Measurements from ENCODE around the gene DGKB. TPM values are rescaled to one million over a fixed set of nuclear protein-coding genes. Genes with fewer than 3 reads are reported as not detected.

The DGKB gene
- total RNA-seq, 1 experiment from 2014 or later = not detected

GRCh38 chr7:14839307-14839706, 63.2 kb downstream of the DGKB start:
- Mint-ChIP-seq H3K4me3 (ENCODE audit: low read depth, unreplicated experiment) (no peak overlapping the region), H3K27ac (ENCODE audit: unreplicated experiment) (no peak overlapping the region), H3K36me3 (ENCODE audit: insufficient read depth, unreplicated experiment) (no peaks in the 10 kb centered on the region), H3K27me3 (ENCODE audit: unreplicated experiment) (no peaks in the 10 kb centered on the region), H3K4me1 (ENCODE audit: low read depth, unreplicated experiment) (peaks cover 7% of the 10 kb centered on the region), H3K9me3 (ENCODE audit: low read depth, unreplicated experiment) (no peaks in the 10 kb centered on the region)
- CTCF ChIA-PET = no interaction called here
- intact Hi-C loops (cut with micrococcal nuclease; ENCODE audit: unreplicated experiment) = no loop called here
- DNase-seq = no peak
- BruUV-seq (replicated peaks) = no TSS peak
- TF ChIP-seq CTCF (IDR thresholded peaks at IDR 0.05; ENCODE audit: unreplicated experiment) = no peak

- no peaks in the 10 kb centered on the region for H3K9me3 Mint-ChIP-seq (ENCODE audit: low read depth, unreplicated experiment)
- TF ChIP-seq CTCF (IDR thresholded peaks at IDR 0.05; ENCODE audit: unreplicated experiment) = no peak
- H3K27me3 Mint-ChIP-seq (ENCODE audit: unreplicated experiment) = no peaks in the 10 kb centered on the region
- intact Hi-C loops (cut with micrococcal nuclease; ENCODE audit: unreplicated experiment) = no loop called here
- no TSS peak for BruUV-seq (replicated peaks)
- no peaks in the 10 kb centered on the region for H3K36me3 Mint-ChIP-seq (ENCODE audit: insufficient read depth, unreplicated experiment)
- no peak overlapping the region for H3K4me3 Mint-ChIP-seq (ENCODE audit: low read depth, unreplicated experiment)
- CTCF ChIA-PET = no interaction called here
- no peak for DNase-seq
- H3K27ac Mint-ChIP-seq (ENCODE audit: unreplicated experiment) = no peak overlapping the region
- H3K4me1 Mint-ChIP-seq (ENCODE audit: low read depth, unreplicated experiment) = peaks cover 7% of the 10 kb centered on the region
Observed at GRCh38 chr7:14837216-14837615, 65.3 kb downstream of the DGKB start.

GRCh38 chr7:14836571-14837189, 65.9 kb downstream of the DGKB start:
- DNase-seq = peak; percentile 25

GRCh38 chr7:14836006-14836405, 66.5 kb downstream of the DGKB start:
- H3K27ac Mint-ChIP-seq (ENCODE audit: unreplicated experiment) = no peak overlapping the region
- TF ChIP-seq CTCF (IDR thresholded peaks at IDR 0.05; ENCODE audit: unreplicated experiment) = no peak
- CTCF ChIA-PET = no interaction called here
- H3K4me3 Mint-ChIP-seq (ENCODE audit: low read depth, unreplicated experiment) = no peak overlapping the region
- H3K9me3 Mint-ChIP-seq (ENCODE audit: low read depth, unreplicated experiment) = no peaks in the 10 kb centered on the region
- no peaks in the 10 kb centered on the region for H3K27me3 Mint-ChIP-seq (ENCODE audit: unreplicated experiment)
- H3K36me3 Mint-ChIP-seq (ENCODE audit: insufficient read depth, unreplicated experiment) = no peaks in the 10 kb centered on the region
- intact Hi-C loops (cut with micrococcal nuclease; ENCODE audit: unreplicated experiment) = no loop called here
- DNase-seq = no peak
- no TSS peak for BruUV-seq (replicated peaks)
- H3K4me1 Mint-ChIP-seq (ENCODE audit: low read depth, unreplicated experiment) = peaks cover 6% of the 10 kb centered on the region

More at GRCh38 chr7:14836571-14837189, 65.9 kb downstream of the DGKB start:
- intact Hi-C loops (cut with micrococcal nuclease; ENCODE audit: unreplicated experiment) = no loop called here
- BruUV-seq (replicated peaks) = no TSS peak
- CTCF ChIA-PET = no interaction called here
- no peak overlapping the region for H3K4me3 Mint-ChIP-seq (ENCODE audit: low read depth, unreplicated experiment)
- H3K9me3 Mint-ChIP-seq (ENCODE audit: low read depth, unreplicated experiment) = no peaks in the 10 kb centered on the region
- no peaks in the 10 kb centered on the region for H3K36me3 Mint-ChIP-seq (ENCODE audit: insufficient read depth, unreplicated experiment)
- TF ChIP-seq CTCF (IDR thresholded peaks at IDR 0.05; ENCODE audit: unreplicated experiment) = no peak
- H3K4me1 Mint-ChIP-seq (ENCODE audit: low read depth, unreplicated experiment) = peaks cover 7% of the 10 kb centered on the region
- H3K27me3 Mint-ChIP-seq (ENCODE audit: unreplicated experiment) = no peaks in the 10 kb centered on the region
- no peak overlapping the region for H3K27ac Mint-ChIP-seq (ENCODE audit: unreplicated experiment)
